HG03196 (cell line): ENCODE measurements around the gene MAD1L1.

Experiments used
- ATAC-seq: cut with Tn5 transposase; IDR thresholded peaks from one replicate; pipeline ENCODE4 v1.9.1; 2021; ENCODE audit not compliant: unreplicated experiment

MAD1L1 gene

DNA sequence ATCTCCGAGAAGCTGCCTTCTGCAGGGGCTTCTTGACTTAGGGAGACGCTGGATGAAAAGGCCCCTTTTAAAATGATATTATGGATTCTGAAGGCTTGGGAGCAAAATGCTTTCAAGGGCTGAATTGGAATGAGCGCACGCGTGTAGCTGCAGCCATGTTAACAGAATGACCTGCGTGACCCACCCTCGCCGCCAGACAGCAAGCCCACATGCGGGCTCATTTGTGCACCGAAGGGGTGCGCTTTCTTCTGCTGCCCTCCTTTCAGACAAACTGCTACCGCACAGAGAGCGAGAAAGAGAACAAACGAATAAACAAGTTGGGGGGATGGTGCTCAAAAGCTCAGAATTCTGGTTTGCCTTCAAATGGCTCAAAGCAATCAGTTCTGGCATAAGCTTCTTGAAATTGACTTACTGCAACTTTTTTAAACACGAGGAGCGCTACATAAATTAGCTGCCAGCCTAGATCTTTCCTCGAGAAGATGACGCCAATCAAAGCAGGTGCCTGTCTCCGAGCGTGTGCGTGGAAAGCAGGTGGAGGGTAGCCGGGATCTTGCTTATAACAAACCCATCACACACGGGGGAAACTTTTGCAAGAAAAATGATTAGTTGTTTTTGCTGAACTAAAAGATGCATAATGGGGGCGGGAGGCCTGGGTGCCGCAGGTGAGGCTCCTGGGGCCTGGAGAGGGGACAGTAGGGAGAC lies 268.4 kb downstream of the MAD1L1 start:
- no peak for ATAC-seq

DNA sequence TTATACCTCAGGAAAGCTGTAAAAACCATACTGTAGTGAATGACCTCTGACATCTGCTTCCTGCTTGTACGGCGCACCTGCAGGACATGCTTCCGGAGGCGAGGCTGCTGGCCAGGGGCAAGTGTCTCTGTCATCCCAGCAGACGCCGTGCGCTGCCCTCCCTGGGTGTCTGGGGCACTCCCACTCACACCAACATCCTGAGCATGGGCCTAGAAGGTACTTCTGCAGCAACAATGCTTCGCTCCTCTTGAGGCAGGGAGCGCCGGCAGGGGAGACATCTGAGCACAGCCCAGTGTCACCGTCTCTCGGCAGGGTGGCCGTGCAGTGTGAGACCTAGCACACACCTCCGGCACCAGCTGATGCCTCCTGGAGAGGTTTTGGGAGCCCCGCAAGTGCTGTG lies 269.2 kb downstream of the MAD1L1 start:
- ATAC-seq = no peak

GRCh38 chr7:1961701-1962276 lies 271.0 kb downstream of the MAD1L1 start:
- ATAC-seq = no peak

GRCh38 chr7:1959305-1959704 lies 273.4 kb downstream of the MAD1L1 start:
- ATAC-seq = no peak

- ATAC-seq = no peak
These were observed 275.1 kb downstream of the MAD1L1 start for GRCh38 chr7:1957471-1958225.

- no peak for ATAC-seq
These were observed 275.9 kb downstream of the MAD1L1 start for GRCh38 chr7:1956611-1957470.

DNA sequence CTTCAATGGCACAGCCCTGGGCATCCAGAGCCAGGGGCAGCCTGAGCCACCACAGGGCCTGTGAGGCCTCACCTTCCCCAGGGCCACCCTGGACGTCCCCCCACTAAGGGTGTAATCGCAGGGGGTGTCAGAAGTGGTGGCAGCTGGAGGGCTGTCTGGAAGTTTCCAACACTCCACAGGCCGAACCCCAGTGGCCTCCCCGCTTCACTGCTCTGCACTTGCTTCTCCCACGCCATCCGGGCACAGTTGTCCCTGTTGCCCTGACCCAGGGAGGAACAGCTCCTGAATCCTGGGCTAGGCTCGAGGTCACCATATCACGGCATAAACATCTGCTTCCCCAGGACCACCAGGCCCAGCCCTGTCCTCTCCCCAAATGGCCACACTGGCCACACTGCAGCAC lies 276.6 kb downstream of the MAD1L1 start:
- no peak for ATAC-seq

DNA sequence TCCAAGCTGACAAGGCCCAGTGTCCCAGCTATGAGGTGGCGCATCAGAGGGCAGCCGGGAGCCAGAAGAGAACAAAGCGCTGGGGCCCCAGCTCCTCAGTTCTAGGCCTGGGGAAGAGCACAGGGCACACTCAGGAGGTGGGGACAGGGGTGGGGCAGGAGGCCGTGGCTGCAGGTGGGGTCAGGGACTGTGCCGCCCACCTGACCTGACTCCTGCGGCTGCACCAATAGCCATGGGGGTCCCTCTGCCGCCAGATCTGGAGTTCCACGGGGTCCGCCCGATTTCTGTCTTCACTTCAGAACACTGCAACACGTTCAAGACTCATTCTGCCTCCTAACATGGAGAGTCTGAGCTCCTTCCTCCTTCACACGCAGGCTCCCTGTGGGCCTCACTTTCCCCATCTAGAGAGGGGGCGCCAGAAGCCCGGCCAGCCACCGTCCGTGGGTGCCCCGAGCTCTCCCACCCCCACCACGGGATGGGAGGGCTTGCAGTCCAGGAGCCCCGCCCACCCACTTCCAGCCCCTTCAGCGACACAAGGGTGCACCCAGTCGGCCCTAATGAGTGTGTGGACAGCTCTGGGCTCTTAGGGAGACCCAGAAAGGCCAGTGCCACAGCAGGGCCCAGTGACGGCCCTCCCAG lies 278.3 kb downstream of the MAD1L1 start:
- no peak for ATAC-seq

- ATAC-seq = no peak
These were observed 279.2 kb downstream of the MAD1L1 start for GRCh38 chr7:1953199-1954190.

- ATAC-seq = no peak
These were observed 280.0 kb downstream of the MAD1L1 start for GRCh38 chr7:1952781-1953180.

GRCh38 chr7:1952169-1952760 lies 280.5 kb downstream of the MAD1L1 start:
- ATAC-seq = no peak

DNA sequence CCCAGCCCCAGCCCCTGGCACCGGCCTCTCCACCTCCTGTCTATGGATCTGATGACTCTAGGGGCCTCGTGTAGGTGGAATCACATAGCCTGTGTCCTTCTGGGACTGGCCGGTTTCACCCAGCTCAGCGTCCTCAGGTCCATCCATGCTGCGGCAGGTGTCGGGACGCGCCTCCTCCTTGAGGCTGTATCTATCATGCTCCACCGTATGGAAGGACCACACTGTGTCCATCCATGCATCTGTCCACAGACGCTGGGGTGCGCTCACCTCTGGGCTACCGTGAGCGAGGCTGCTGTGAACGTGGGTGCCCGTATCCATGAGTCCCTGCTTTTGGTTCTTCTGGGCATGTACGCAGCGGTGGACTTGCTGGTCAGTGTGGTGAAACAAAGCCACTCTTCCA lies 281.1 kb downstream of the MAD1L1 start:
- ATAC-seq = no peak

DNA sequence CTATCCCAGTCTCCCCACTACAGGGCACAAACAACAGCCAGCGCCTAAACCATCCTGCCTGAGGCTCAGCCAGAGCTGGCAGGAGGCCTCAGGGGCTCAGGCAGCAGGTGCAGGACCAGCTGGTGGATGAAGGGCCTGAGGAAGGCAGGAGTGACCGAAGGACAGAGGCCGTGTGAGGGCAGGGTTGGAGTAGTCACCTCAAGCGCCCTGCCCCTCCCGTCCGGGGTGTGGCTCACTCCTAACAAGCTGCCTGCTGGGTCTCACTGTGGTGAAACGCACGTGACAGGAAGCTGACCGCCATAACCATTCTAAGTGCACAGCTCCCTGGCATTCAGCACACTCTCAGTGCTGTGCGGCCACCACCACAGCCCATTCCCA lies 281.6 kb downstream of the MAD1L1 start:
- ATAC-seq = no peak

- no peak for ATAC-seq
These were observed 282.1 kb downstream of the MAD1L1 start for GRCh38 chr7:1950452-1951158.

DNA sequence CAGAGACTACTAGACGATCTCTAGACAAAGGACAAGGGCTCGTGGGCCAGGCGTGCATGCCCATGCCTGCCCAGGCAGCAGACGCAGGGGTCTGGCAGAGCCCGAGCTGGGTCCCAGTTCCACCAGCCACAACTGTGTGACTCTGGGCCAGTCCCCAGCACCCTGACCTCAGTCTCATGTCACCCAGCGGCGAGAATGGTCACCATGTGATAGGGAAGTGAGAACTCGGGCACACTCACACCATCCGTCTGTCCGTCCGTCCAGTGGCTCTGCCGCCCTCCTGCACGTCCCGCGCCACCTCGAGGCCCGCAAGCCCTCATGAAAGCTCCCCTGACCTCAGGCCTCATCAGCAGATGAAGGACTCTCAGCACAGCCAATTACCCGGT lies 282.7 kb downstream of the MAD1L1 start:
- no peak for ATAC-seq

DNA sequence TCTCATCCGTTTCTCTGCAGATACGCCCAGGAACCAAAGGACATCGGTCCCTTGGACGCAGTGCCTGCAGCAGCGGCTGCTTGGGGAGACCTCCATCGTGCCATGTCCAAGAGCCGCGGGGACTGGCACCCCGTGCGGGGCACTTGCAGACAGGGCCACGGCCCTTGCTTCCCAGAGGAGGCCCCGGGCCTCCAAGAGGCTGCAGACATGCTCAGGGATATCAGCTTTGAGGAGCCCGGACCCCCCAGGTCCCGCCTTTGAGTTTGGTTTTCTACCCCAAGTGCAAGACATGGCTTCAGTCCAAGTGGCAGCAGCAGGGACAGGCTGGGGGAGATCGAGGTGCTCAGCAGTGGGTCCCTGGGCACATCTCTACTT lies 283.1 kb downstream of the MAD1L1 start:
- ATAC-seq = no peak

- ATAC-seq = no peak
These were observed 283.7 kb downstream of the MAD1L1 start for GRCh38 chr7:1948887-1949680.

- ATAC-seq = no peak
These were observed 284.4 kb downstream of the MAD1L1 start for GRCh38 chr7:1948301-1948796.
